Left lobe of liver (tissue), 1 donor: ENCODE measurements around the gene PLAAT2. TPM values are rescaled to one million over a fixed set of nuclear protein-coding genes. Genes with fewer than 3 reads are reported as not detected.

Source experiments
- total RNA-seq: library from RNA; stranded (reverse); gene quantifications from one replicate; pipeline ENCODE4 v1.2.1, GENCODE V29; 2021
- donor health status: DM: no; HTN: yes; CAD: no.

Gene PLAAT2
- total RNA-seq, 1 donor from 2014 or later = 1.2 TPM

Other genes starting within 250 kb of the PLAAT2 start
- 16.4 TPM for gene SLC22A9, start 193.6 kb downstream of the PLAAT2 start, total RNA-seq
- gene PLAAT5, start 72.2 kb downstream of the PLAAT2 start, total RNA-seq = not detected
- gene LGALS12, start 57.3 kb downstream of the PLAAT2 start, total RNA-seq = not detected
- 47.6 TPM for gene PLAAT4, start 26.6 kb downstream of the PLAAT2 start, total RNA-seq
- 74.6 TPM for gene PLAAT3, start 51.1 kb upstream of the PLAAT2 start, total RNA-seq
- gene ATL3, start 108.0 kb upstream of the PLAAT2 start, total RNA-seq = 29.8 TPM
- gene RTN3, start 118.1 kb upstream of the PLAAT2 start, total RNA-seq = 50.0 TPM
- 14.8 TPM for gene ZFTA, start 205.4 kb upstream of the PLAAT2 start, total RNA-seq